ENCODE measurements around the gene LRRC61.

Gene LRRC61

GRCh38 chr7:150357270-150357669 is 34.1 kb downstream of the LRRC61 start:
- DNase-seq (ENCODE audit: low read depth) = no peak

GRCh38 chr7:150357771-150358427 is 34.7 kb downstream of the LRRC61 start:
- DNase-seq (ENCODE audit: low read depth) = no peak

GRCh38 chr7:150358433-150358832 is 35.3 kb downstream of the LRRC61 start:
- no peak for DNase-seq (ENCODE audit: low read depth)

DNA sequence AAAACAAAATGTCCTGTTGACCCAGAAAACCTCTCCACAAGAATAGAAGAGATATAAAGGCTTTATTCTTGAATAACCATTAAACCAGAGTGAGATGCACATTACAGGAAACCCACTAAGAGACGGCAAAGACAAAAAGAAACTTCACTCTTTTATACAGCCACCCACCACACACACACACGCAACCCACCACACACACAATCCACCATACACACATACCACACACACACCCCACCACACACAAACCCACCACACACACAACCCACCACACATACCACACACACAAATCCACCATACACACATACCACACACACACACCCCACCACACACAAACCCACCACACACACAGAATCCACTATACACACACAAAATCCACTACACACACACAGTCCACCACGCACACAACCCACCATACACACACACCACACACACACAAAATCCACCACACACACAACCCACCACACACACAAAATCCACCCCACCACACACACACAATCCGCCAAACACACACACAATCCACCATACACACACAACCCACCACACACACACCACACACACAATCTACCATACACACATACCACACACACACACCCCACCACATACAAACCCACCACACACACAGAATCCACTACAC is 36.0 kb downstream of the LRRC61 start:
- no peak for DNase-seq (ENCODE audit: low read depth)

- no peak for DNase-seq (ENCODE audit: low read depth)
Measured at GRCh38 chr7:150359622-150360362, 36.6 kb downstream of the LRRC61 start.

- no peak for DNase-seq (ENCODE audit: low read depth)
Measured at GRCh38 chr7:150360363-150361058, 37.4 kb downstream of the LRRC61 start.

DNA sequence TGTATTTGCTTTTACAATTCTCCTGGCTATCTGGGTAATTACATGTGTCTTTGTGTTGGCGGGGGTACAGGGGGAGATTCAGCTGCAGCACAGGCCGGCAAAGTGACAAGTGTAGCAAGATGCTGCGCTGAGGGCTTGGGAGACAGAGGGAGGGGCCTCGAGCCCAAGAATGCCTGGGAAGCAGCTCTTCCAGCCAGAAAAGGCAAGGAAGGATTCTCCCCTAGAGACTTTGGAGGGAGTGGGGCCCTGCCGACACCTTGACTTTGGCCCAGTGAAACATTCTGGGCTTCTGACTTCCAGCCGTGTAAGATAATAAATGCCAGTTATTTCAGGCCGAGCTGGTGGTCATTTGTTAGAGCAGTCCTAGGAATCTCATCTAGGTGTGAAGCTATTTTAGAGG is 38.2 kb downstream of the LRRC61 start:
- no peak for DNase-seq (ENCODE audit: low read depth)

DNA sequence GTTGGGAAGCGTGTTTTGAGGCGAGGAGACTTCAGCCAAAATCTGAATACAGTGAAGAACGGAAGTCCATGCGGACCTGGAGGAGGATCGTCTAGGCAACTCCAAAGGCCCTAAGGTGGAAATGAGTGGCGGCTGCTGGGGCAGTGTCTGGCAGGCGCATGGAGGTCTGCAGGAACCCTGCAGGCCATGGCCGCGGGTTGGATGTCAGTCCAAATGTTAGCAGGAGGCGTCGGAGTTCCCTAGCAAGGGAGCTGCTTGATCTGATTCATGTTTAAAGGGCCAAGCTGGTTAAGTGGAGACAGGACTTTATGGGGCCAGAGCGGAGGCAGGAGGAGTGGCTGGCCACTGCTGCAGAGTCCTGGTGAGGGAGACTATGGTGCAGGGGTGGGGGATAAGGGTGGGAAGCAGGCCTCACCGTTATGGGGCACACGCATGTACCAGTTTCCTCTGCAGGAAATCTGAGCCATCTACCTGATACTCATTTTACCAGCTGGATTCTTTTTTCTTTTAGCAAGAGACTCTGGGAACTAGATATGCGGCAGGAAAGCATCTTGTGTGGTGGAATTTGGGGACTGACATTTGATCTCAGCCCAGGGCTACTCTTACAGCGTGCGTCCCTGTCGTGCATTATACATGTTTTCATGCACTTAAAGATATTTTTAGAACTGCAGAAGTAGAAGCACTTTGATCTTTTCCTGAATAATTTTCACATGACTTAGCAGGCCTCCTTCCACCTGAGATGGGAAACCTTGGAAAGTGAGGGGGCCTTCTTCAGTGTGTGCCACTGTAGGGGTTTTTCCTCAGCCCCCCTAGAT is 38.9 kb downstream of the LRRC61 start:
- no peak for DNase-seq (ENCODE audit: low read depth)

GRCh38 chr7:150363370-150363769 is 40.2 kb downstream of the LRRC61 start:
- no peak for DNase-seq (ENCODE audit: low read depth)

GRCh38 chr7:150363872-150364271 is 40.7 kb downstream of the LRRC61 start:
- DNase-seq (ENCODE audit: low read depth) = no peak

DNA sequence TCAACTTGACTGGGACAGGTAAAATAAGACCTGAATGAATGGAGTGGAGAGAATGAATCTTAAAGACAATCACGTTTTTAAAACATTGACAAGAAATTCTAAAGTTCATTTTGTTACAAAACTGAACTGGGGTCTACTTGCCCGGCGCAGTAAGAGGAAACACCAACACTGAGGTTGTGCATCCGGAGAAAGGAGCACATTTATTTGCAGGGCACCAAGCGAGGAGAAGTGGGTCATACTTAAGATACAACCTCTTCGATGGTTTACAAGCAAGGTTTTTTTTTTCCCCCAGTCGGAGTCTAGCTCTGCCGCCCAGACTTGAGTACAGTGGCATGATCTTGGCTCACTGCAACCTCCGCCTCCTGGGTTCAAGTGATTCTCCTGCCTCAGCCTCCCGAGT is 42.0 kb downstream of the LRRC61 start:
- DNase-seq (ENCODE audit: low read depth) = no peak

GRCh38 chr7:150365673-150366398 is 42.7 kb downstream of the LRRC61 start:
- DNase-seq (ENCODE audit: low read depth) = no peak

- DNase-seq (ENCODE audit: low read depth) = no peak
Measured at GRCh38 chr7:150367677-150368095, 44.5 kb downstream of the LRRC61 start.

GRCh38 chr7:150368096-150368883 is 45.1 kb downstream of the LRRC61 start, which contains the start of gene REPIN1:
Gene REPIN1, plus strand, starts transcription at chr7:150368822. Its CDS starts 890 bp downstream, at chr7:150369712.
- DNase-seq (ENCODE audit: low read depth) = peak; percentile 65

DNA sequence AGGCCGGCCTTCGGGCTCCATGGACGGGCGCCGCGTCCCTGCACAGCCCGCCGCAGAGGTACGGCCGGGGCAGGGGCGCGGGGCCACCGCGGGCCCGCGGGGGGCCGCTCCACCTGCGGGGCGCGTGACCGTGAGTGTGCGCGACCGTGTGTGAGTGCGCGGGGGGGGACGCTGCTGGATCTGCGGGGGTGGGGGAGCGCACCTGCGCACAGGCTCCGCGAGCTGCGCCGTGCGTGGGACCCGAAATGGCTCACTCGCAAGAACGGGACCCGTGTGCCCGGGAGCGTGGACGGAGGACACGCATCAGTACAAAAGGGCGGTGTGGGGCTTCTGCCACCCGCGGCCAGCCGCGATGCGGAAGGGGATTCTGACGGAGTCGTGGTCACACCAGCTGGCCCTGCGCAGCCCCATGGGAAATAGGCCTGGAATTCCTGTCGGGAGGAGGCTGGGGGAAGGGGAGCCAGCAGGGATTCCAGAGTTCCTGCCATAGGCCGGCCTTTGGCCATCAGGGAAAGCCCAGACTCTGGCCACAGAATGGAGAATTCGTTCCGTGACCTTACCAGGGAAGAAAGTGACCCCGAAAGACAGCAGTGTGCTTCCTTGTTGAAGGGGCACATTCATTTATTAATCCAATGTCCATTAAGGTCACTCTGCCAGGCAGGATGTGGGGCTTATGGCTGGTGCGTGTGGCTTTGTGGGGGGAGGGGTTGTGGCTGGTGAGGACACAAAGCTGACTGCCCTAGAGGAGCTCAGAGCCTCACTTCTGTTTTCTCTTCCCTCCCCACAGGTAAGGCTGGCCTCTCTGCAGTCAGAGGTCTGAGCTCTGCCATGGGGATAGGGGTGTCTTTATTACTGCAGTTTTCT is 46.0 kb downstream of the LRRC61 start:
- DNase-seq (ENCODE audit: low read depth) = no peak

GRCh38 chr7:150369748-150370501 is 46.8 kb downstream of the LRRC61 start:
- no peak for DNase-seq (ENCODE audit: low read depth)

DNA sequence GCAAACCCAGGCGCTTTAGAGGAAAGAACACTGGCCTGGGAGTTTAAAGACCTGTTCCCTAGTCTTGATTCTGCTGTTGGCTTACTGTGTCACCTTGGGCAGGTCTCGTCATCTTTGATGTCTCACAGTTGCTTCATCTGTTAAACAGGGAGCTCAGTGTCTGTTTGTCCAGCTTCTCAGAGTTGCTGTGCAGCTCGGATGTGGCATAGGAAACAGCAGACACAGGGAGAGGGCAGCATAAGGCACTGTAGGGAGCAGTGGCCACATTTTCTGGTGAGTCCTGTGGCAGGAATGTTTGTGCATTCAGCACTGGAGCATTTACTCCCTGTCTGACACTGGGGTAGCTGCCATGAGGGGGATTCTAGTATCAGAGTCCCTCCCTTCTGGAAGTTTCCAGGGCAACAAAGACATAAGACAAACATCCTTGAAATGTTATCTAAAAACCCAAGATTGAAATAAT is 47.5 kb downstream of the LRRC61 start:
- peak; percentile 51 for DNase-seq (ENCODE audit: low read depth)

Measured in stromal cell of bone marrow (primary cell).